CD4-positive, alpha-beta T cell treated with Interleukin-2 at 100 ng/mL for 4 hours (primary cell): ENCODE results near the gene RDH5.
"Not testable (repeated sequence)": the region's sequence is repeated elsewhere in the genome, so short reads cannot be mapped to it uniquely, and the experiment has no call there.

Experiments
- DNase-seq: peaks from one replicate; pipeline ENCODE4 v3.0.0-alpha.2; 2020; ENCODE audit warnings: low spot score

Gene RDH5

GRCh38 chr12:55745361-55746173 is 25.4 kb downstream of the RDH5 start:
- no peak for DNase-seq

GRCh38 chr12:55746174-55746912 is 26.1 kb downstream of the RDH5 start:
- DNase-seq = no peak

GRCh38 chr12:55746913-55747231 is 26.7 kb downstream of the RDH5 start:
- DNase-seq = no peak

GRCh38 chr12:55748230-55748993 is 28.2 kb downstream of the RDH5 start:
- DNase-seq = no peak

- DNase-seq = no peak
These were observed 35.1 kb downstream of the RDH5 start for GRCh38 chr12:55755246-55755645.

GRCh38 chr12:55757701-55758100 is 37.5 kb downstream of the RDH5 start:
- no peak for DNase-seq

GRCh38 chr12:55758575-55758974 is 38.4 kb downstream of the RDH5 start:
- not testable (repeated sequence) for DNase-seq

GRCh38 chr12:55760663-55761062 is 40.5 kb downstream of the RDH5 start:
- no peak for DNase-seq

- no peak for DNase-seq
These were observed 42.5 kb downstream of the RDH5 start for GRCh38 chr12:55762646-55763045.

GRCh38 chr12:55765736-55766290 is 45.6 kb downstream of the RDH5 start:
- no peak for DNase-seq

- DNase-seq = no peak
These were observed 47.0 kb downstream of the RDH5 start for GRCh38 chr12:55767156-55767555.

- no peak for DNase-seq
These were observed 51.5 kb downstream of the RDH5 start for GRCh38 chr12:55771736-55772135.
